ENCODE results near the gene CLCA2. TPM values are rescaled to one million over a fixed set of nuclear protein-coding genes. Genes with fewer than 3 reads are reported as not detected.
A peak's percentile ranks its signal among the peaks of the same experiment; 100 is the strongest.

CLCA2 gene
- total and polyA plus RNA-seq, 7 experiments from 2014 or later = not detected

- peaks cover 0 to 8% of the 10 kb centered on the region in 2 donors for H3K4me1 ChIP-seq (ENCODE audit: control insufficient read depth in 2 of 2, insufficient read depth in 2 of 2, low read length in 2 of 2)
- no peak overlapping the region for H3K4me3 ChIP-seq (ENCODE audit: low read length)
- Mint-ChIP-seq H3K4me1 (peaks cover 0 to 18% (median 10%) of the 10 kb centered on the region in 7 donors), H3K4me3 (peak overlapping the region in 5 of 10 donors; percentile 49 to 89 (median 85)), H3K36me3 (no peaks in the 10 kb centered on the region), H3K27ac (no peak overlapping the region), H3K9me3 (no peaks in the 10 kb centered on the region), H3K27me3 (peaks cover 0 to 31% (median 6%) of the 10 kb centered on the region in 5 donors)
- no peak overlapping the region for H3K27ac ChIP-seq (ENCODE audit: low read depth, low read length)
- intact Hi-C loops (cut with micrococcal nuclease) = loop anchor here (5.0 to 10.0 kb wide), 6 partner anchors 201 to 823 kb away; partner anchors contain the start of genes HS2ST1 (in 1 of the 2), LMO4 (in 1 of the 2), SELENOF (in 1 of the 2) and SH3GLB1 (in 1 of the 2)
- POLR2A ChIA-PET = interaction anchor here (0.8 kb wide), 1 partner anchor 119 kb away, joined by 3 read pairs; no protein-coding TSS in a partner anchor
- H3K27me3 ChIP-seq (ENCODE audit: control insufficient read depth in 2 of 2, insufficient read depth in 2 of 2, low read length in 2 of 2) = no peaks in the 10 kb centered on the region
- CTCF ChIA-PET = interaction anchor here (0.8 to 2.9 kb wide), 9 partner anchors 14 to 578 kb away, joined by 3 to 20 read pairs (median 4); no protein-coding TSS in a partner anchor
- ATAC-seq (no peak), DNase-seq (no peak)
- H3K36me3 ChIP-seq (ENCODE audit: control insufficient read depth in 2 of 3, insufficient read depth in 3 of 3, low read length in 3 of 3) = no peaks in the 10 kb centered on the region
- no peaks in the 10 kb centered on the region for H3K9me3 ChIP-seq (ENCODE audit: control insufficient read depth in 2 of 3, low read length in 3 of 3)
Observed at GRCh38 chr1:86504137-86504479, 80.1 kb downstream of the CLCA2 start.

GRCh38 chr1:86504895-86505563 lies 81.1 kb downstream of the CLCA2 start:
- DNase-seq (no peak), ATAC-seq (no peak)
- POLR2A ChIA-PET = interaction anchor here (0.6 to 0.8 kb wide), 2 partner anchors 120 to 148 kb away, joined by 3 read pairs; no protein-coding TSS in a partner anchor
- H3K4me1 Mint-ChIP-seq = peaks cover 0 to 18% (median 10%) of the 10 kb centered on the region in 7 donors
- Histone ChIP-seq H3K27ac (ENCODE audit: low read depth, low read length) (no peak overlapping the region), H3K36me3 (ENCODE audit: control insufficient read depth in 2 of 3, insufficient read depth in 3 of 3, low read length in 3 of 3) (no peaks in the 10 kb centered on the region), H3K27me3 (ENCODE audit: control insufficient read depth in 2 of 2, insufficient read depth in 2 of 2, low read length in 2 of 2) (no peaks in the 10 kb centered on the region), H3K4me1 (ENCODE audit: control insufficient read depth in 2 of 2, insufficient read depth in 2 of 2, low read length in 2 of 2) (peaks cover 0 to 8% of the 10 kb centered on the region in 2 donors), H3K4me3 (ENCODE audit: low read length) (no peak overlapping the region), H3K9me3 (ENCODE audit: control insufficient read depth in 2 of 3, low read length in 3 of 3) (no peaks in the 10 kb centered on the region)
- H3K36me3 Mint-ChIP-seq = no peaks in the 10 kb centered on the region
- H3K27ac Mint-ChIP-seq = no peak overlapping the region
- no peak overlapping the region for H3K4me3 Mint-ChIP-seq
- CTCF ChIA-PET = interaction anchor here (0.5 to 2.9 kb wide), 11 partner anchors 14 to 790 kb away, joined by 3 to 20 read pairs (median 4); no protein-coding TSS in a partner anchor
- H3K27me3 Mint-ChIP-seq = peaks cover 0 to 31% (median 6%) of the 10 kb centered on the region in 5 donors
- intact Hi-C loops (cut with micrococcal nuclease) = loop anchor here (5.0 to 10.0 kb wide), 6 partner anchors 200 to 822 kb away; partner anchors contain the start of genes HS2ST1 (in 1 of the 2), LMO4 (in 1 of the 2), SELENOF (in 1 of the 2) and SH3GLB1 (in 1 of the 2)
- H3K9me3 Mint-ChIP-seq = peaks cover 0 to 1% (median 0%) of the 10 kb centered on the region in 11 donors

DNA sequence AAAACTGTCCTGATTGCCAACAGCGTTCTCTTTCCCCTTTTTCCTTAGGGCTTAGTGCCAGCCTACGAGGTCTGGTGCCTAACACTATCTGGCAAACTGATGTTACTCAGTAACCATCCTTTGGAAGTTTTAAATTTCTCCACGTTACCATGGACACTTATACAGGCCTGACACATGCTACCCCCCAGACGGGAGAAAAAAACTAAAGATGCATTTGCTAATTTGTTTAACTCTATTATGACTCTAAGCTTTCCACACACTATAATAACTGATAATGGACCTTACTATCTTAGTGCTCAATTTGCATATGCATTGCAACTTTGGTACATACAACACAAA lies 81.6 kb downstream of the CLCA2 start:
- ATAC-seq = no peak
- POLR2A ChIA-PET = interaction anchor here (0.6 kb wide), 1 partner anchor 148 kb away, joined by 3 read pairs; no protein-coding TSS in a partner anchor
- Histone ChIP-seq H3K27ac (ENCODE audit: low read depth, low read length) (no peak overlapping the region), H3K27me3 (ENCODE audit: control insufficient read depth in 2 of 2, insufficient read depth in 2 of 2, low read length in 2 of 2) (no peaks in the 10 kb centered on the region), H3K9me3 (ENCODE audit: control insufficient read depth in 2 of 3, low read length in 3 of 3) (no peaks in the 10 kb centered on the region), H3K4me1 (ENCODE audit: control insufficient read depth in 2 of 2, insufficient read depth in 2 of 2, low read length in 2 of 2) (peaks cover 0 to 8% of the 10 kb centered on the region in 2 donors), H3K4me3 (ENCODE audit: low read length) (no peak overlapping the region), H3K36me3 (ENCODE audit: control insufficient read depth in 2 of 3, insufficient read depth in 3 of 3, low read length in 3 of 3) (no peaks in the 10 kb centered on the region)
- CTCF ChIA-PET = interaction anchor here (0.5 to 2.9 kb wide), 5 partner anchors 15 to 789 kb away, joined by 3 to 20 read pairs (median 4); no protein-coding TSS in a partner anchor
- Mint-ChIP-seq H3K36me3 (no peaks in the 10 kb centered on the region), H3K9me3 (peaks cover 0 to 1% (median 0%) of the 10 kb centered on the region in 11 donors), H3K27me3 (peaks cover 0 to 31% (median 6%) of the 10 kb centered on the region in 5 donors), H3K4me1 (peaks cover 0 to 18% (median 10%) of the 10 kb centered on the region in 7 donors), H3K4me3 (no peak overlapping the region), H3K27ac (no peak overlapping the region)
- DNase-seq = no peak
- intact Hi-C loops (cut with micrococcal nuclease) = loop anchor here (10.0 kb wide), 2 partner anchors 199 to 459 kb away; partner anchors contain the start of gene SH3GLB1 (in 1 of the 2)

Other genes with a start within 250 kb of the CLCA2 start
- 10 to 100 TPM; 50.3 to 75.3 (median 52.2) TPM for gene ODF2L, start 27.8 kb upstream of the CLCA2 start, total RNA-seq
- gene ODF2L, start 27.8 kb upstream of the CLCA2 start, polyA plus RNA-seq = 10 to 100 TPM; 22.8 to 30.8 TPM
- gene CLCA1, start 44.8 kb downstream of the CLCA2 start, total RNA-seq = not detected
- not detected for gene CLCA1, start 44.8 kb downstream of the CLCA2 start, polyA plus RNA-seq
- not detected for gene CLCA4, start 122.9 kb downstream of the CLCA2 start, total RNA-seq
- not detected for gene CLCA4, start 122.9 kb downstream of the CLCA2 start, polyA plus RNA-seq

All from naive thymus-derived CD4-positive, alpha-beta T cell (primary cell).